ENCODE data around the gene TRMT5. TPM values are rescaled to one million over a fixed set of nuclear protein-coding genes. Genes with fewer than 3 reads are reported as not detected.

The TRMT5 gene
- total RNA-seq, 4 donors from 2014 or later: 5.7 to 13.0 (median 7.8) TPM

DNA sequence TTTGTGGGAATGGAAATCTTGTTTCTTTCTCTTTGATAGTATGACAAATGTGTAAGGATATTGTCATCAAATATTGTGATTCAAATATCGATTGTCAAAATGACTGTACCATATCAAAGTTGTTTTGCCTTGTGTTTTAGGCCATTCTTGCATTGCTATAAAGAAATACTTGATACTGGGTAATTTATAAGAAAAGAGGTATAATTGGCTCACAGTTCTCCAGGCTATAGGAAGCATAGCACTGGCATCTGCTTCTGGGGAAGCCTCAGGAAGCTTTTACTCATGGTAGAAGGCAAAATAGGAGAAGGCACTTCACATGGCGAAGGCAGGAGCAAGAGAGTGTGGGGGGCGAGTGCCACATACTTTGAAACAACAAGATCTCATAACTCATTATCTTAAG lies 7.8 kb downstream of the TRMT5 start:
- Histone ChIP-seq H3K4me1 (peaks cover 0 to 7% (median 0%) of the 10 kb centered on the region in 3 donors), H3K27me3 (no peaks in the 10 kb centered on the region), H3K9me3 (no peaks in the 10 kb centered on the region), H3K27ac (no peak overlapping the region), H3K4me3 (no peak overlapping the region), H3K36me3 (peaks cover 0 to 44% (median 0%) of the 10 kb centered on the region in 3 donors)
- TF ChIP-seq CTCF (IDR thresholded peaks at IDR 0.05) (no peak), POLR2A (IDR thresholded peaks at IDR 0.05) (no peak)
- 93 to 100% methylated on average over 3 of the region's 3 CpGs for WGBS, 2 donors
- DNase-seq: no peak
- intact Hi-C loops (cut with DNase I): no loop called here

- peaks cover 0 to 44% (median 0%) of the 10 kb centered on the region in 3 donors for H3K36me3 ChIP-seq
- no peaks in the 10 kb centered on the region for H3K9me3 ChIP-seq
- no peaks in the 10 kb centered on the region for H3K27me3 ChIP-seq
- no peaks in the 10 kb centered on the region for H3K4me1 ChIP-seq
- intact Hi-C loops (cut with DNase I): no loop called here
- H3K4me3 ChIP-seq: no peak overlapping the region
- DNase-seq: no peak
- TF ChIP-seq CTCF (IDR thresholded peaks at IDR 0.05) (no peak), POLR2A (IDR thresholded peaks at IDR 0.05) (no peak)
- no peak overlapping the region for H3K27ac ChIP-seq
- 96 to 97% methylated on average over 15 of the region's 15 CpGs for WGBS, 2 donors
Measured at GRCh38 chr14:60972295-60972694, 8.6 kb downstream of the TRMT5 start.

- 23 to 26% methylated on average over 2 of the region's 2 CpGs for WGBS, 2 donors
- no peaks in the 10 kb centered on the region for H3K4me1 ChIP-seq
- peaks cover 0 to 41% (median 0%) of the 10 kb centered on the region in 3 donors for H3K36me3 ChIP-seq
- no peak for DNase-seq
- no peaks in the 10 kb centered on the region for H3K9me3 ChIP-seq
- H3K27ac ChIP-seq: no peak overlapping the region
- no peak for TF ChIP-seq CTCF (IDR thresholded peaks at IDR 0.05)
- TF ChIP-seq POLR2A (IDR thresholded peaks at IDR 0.05): no peak
- no peaks in the 10 kb centered on the region for H3K27me3 ChIP-seq
- no peak overlapping the region for H3K4me3 ChIP-seq
- intact Hi-C loops (cut with DNase I): no loop called here
Measured at GRCh38 chr14:60971271-60971670, 9.6 kb downstream of the TRMT5 start.

- WGBS, 2 donors: 77 to 87% methylated on average over 2 of the region's 2 CpGs
- Histone ChIP-seq H3K36me3 (peaks cover 0 to 30% (median 0%) of the 10 kb centered on the region in 3 donors), H3K9me3 (no peaks in the 10 kb centered on the region), H3K27ac (no peak overlapping the region), H3K4me1 (no peaks in the 10 kb centered on the region), H3K4me3 (no peak overlapping the region), H3K27me3 (no peaks in the 10 kb centered on the region)
- no peak for DNase-seq
- TF ChIP-seq POLR2A (IDR thresholded peaks at IDR 0.05): no peak
- no peak for TF ChIP-seq CTCF (IDR thresholded peaks at IDR 0.05)
- intact Hi-C loops (cut with DNase I): no loop called here
Measured at GRCh38 chr14:60970146-60970545, 10.7 kb downstream of the TRMT5 start.

GRCh38 chr14:60968671-60969070 lies 12.2 kb downstream of the TRMT5 start:
- intact Hi-C loops (cut with DNase I): no loop called here
- no peak for TF ChIP-seq CTCF (IDR thresholded peaks at IDR 0.05)
- TF ChIP-seq POLR2A (IDR thresholded peaks at IDR 0.05): no peak

More at GRCh38 chr14:60968671-60969070, 12.2 kb downstream of the TRMT5 start:
- Histone ChIP-seq H3K4me1 (no peaks in the 10 kb centered on the region), H3K27me3 (no peaks in the 10 kb centered on the region), H3K9me3 (no peaks in the 10 kb centered on the region), H3K4me3 (no peak overlapping the region), H3K27ac (no peak overlapping the region), H3K36me3 (peaks cover 0 to 15% (median 0%) of the 10 kb centered on the region in 3 donors)
- no peak for DNase-seq

Data from esophagus squamous epithelium (tissue), 5 donors.